ENCODE data around the gene ALDH7A1.
A peak's percentile ranks its signal among the peaks of the same experiment; 100 is the strongest.
"Not testable (repeated sequence)": the region's sequence is repeated elsewhere in the genome, so short reads cannot be mapped to it uniquely, and the experiment has no call there.

Gene ALDH7A1

DNA sequence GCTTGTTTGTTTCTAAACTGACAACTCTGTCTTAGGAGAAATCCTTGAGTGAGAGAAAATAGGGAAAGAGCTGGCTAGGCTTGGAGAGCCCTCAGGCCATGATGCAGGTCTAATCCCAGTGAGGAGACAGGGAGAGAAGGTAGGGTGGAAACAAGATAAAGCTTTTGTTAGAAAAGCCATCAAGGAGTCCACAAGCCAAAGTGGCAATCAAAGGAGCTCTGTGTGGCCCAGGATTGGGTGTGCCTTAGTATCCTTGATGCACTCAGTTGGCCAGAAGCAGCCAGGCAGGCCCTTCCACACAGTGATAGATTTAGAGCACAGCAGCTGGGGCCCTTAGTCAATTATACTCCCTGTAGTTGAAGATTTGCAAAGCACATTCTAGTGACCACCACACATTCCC is 73.9 kb downstream of the ALDH7A1 start:
- Histone ChIP-seq H3K9me3 (ENCODE audit: severe bottlenecking) (peaks cover 2% of the 10 kb centered on the region), H3K4me3 (ENCODE audit: severe bottlenecking) (no peak overlapping the region), H3K36me3 (ENCODE audit: low read depth) (no peaks in the 10 kb centered on the region), H3K4me1 (ENCODE audit: insufficient read depth, poor library complexity, severe bottlenecking) (peaks cover 35% of the 10 kb centered on the region), H3K27me3 (ENCODE audit: insufficient read depth, poor library complexity, severe bottlenecking) (no peaks in the 10 kb centered on the region), H3K27ac (ENCODE audit: poor library complexity, severe bottlenecking) (no peak overlapping the region)
- DNase-seq (ENCODE audit: low spot score) (no peak), ATAC-seq (ENCODE audit: low read depth) (no peak)
- TF ChIP-seq, protein P1, sequence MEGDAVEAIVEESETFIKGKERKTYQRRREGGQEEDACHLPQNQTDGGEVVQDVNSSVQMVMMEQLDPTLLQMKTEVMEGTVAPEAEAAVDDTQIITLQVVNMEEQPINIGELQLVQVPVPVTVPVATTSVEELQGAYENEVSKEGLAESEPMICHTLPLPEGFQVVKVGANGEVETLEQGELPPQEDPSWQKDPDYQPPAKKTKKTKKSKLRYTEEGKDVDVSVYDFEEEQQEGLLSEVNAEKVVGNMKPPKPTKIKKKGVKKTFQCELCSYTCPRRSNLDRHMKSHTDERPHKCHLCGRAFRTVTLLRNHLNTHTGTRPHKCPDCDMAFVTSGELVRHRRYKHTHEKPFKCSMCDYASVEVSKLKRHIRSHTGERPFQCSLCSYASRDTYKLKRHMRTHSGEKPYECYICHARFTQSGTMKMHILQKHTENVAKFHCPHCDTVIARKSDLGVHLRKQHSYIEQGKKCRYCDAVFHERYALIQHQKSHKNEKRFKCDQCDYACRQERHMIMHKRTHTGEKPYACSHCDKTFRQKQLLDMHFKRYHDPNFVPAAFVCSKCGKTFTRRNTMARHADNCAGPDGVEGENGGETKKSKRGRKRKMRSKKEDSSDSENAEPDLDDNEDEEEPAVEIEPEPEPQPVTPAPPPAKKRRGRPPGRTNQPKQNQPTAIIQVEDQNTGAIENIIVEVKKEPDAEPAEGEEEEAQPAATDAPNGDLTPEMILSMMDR (IDR thresholded peaks at IDR 0.05; ENCODE audit: poor library complexity, severe bottlenecking): no peak

DNA sequence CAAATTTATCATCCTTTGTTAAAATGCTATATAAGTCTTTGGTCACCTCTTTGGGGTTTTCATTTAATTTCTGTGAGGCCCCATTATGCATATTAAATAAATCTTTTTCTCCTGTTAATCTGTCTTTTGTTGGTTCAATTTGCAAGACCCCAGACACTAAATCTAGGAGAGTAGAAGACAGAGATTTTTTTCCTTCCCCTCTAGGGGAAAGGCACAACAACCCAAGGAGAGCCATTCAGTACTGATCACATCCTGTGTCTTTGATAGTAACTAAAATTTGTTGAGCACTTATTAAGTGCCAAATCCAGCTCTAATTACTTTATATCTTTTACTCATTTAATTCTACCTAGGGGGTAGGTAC is 74.4 kb downstream of the ALDH7A1 start:
- Histone ChIP-seq H3K4me1 (ENCODE audit: insufficient read depth, poor library complexity, severe bottlenecking) (peaks cover 41% of the 10 kb centered on the region), H3K9me3 (ENCODE audit: severe bottlenecking) (no peaks in the 10 kb centered on the region), H3K27me3 (ENCODE audit: insufficient read depth, poor library complexity, severe bottlenecking) (no peaks in the 10 kb centered on the region), H3K36me3 (ENCODE audit: low read depth) (no peaks in the 10 kb centered on the region), H3K4me3 (ENCODE audit: severe bottlenecking) (no peak overlapping the region), H3K27ac (ENCODE audit: poor library complexity, severe bottlenecking) (no peak overlapping the region)
- ATAC-seq (ENCODE audit: low read depth): no peak
- TF ChIP-seq, protein P1 (IDR thresholded peaks at IDR 0.05; ENCODE audit: poor library complexity, severe bottlenecking): no peak
- DNase-seq (ENCODE audit: low spot score): no peak

DNA sequence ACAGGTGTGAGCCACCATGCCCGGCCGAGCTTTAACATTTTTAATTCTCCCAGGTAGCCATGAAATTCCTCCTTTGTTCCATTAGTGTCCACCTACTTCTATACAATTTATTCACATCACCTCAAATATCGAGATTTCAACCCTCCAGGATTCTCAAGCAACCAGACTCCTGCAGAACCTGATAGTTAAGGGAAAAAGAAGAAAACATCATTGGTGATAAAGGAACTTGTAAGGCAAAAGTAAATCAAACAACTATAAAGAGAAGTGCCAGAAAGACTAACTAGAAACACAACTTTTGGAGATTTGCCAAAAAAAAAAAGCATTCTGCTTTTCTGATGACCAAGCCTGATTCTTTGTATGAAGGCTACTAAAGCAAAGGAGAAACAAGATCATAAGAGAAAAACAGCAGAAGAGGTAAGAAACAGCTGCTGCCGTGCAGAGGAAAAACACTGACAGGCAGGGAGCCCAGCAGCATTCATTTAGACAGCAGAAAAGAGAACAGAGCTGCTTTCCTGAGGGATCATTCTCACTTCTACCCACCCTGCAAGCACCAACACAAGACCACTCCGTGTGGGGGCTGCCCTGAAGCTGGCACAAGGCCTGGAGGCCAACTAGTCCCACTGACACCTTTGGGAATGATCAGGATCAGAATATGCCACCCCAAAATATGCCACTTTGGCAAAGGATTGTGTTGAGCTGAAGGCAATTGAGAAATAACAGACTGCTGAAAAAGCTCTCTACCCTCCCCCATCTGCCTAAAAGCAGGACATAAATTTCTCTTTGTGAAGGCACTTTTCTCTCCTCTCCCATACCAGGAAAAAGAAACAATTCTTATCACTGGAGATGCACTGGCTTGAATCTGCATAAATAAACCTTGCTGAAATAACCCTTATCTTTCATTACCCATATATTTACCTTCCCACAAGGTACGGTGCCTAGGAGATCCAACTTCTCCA is 75.1 kb downstream of the ALDH7A1 start:
- Histone ChIP-seq H3K4me1 (ENCODE audit: insufficient read depth, poor library complexity, severe bottlenecking) (peaks cover 41% of the 10 kb centered on the region), H3K27ac (ENCODE audit: poor library complexity, severe bottlenecking) (no peak overlapping the region), H3K4me3 (ENCODE audit: severe bottlenecking) (no peak overlapping the region), H3K9me3 (ENCODE audit: severe bottlenecking) (no peaks in the 10 kb centered on the region), H3K36me3 (ENCODE audit: low read depth) (no peaks in the 10 kb centered on the region), H3K27me3 (ENCODE audit: insufficient read depth, poor library complexity, severe bottlenecking) (no peaks in the 10 kb centered on the region)
- DNase-seq (ENCODE audit: low spot score) (no peak), ATAC-seq (ENCODE audit: low read depth) (no peak)
- TF ChIP-seq, protein P1 (IDR thresholded peaks at IDR 0.05; ENCODE audit: poor library complexity, severe bottlenecking): no peak

DNA sequence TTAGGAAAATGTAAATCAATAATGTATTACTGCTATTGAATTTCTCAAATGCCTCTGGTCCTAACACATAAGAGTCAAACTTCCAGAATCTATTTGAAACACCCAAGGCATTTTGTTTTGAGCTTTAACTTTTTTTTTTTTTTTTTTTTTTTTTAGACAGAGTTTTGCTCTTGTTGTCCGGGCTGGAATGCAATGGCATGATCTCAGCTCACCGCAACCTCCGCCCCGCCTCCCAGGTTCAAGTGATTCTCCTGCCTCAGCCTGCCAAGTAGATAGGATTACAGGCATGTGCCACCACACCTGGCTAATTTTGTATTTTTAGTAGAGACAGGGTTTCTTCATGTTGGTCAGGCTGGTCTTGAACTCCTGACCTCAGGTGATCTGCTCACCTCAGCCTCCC is 75.8 kb downstream of the ALDH7A1 start:
- H3K27me3 ChIP-seq (ENCODE audit: insufficient read depth, poor library complexity, severe bottlenecking); H3K27ac ChIP-seq (ENCODE audit: poor library complexity, severe bottlenecking); H3K36me3 ChIP-seq (ENCODE audit: low read depth); H3K9me3 ChIP-seq (ENCODE audit: severe bottlenecking); H3K4me3 ChIP-seq (ENCODE audit: severe bottlenecking): not testable (repeated sequence)
- peak; percentile 40; the same call in 2 of the 3 replicates for ATAC-seq (ENCODE audit: low read depth)
- peak; percentile 85 for DNase-seq (ENCODE audit: low spot score)
- peaks cover 41% of the 10 kb centered on the region for H3K4me1 ChIP-seq (ENCODE audit: insufficient read depth, poor library complexity, severe bottlenecking)

DNA sequence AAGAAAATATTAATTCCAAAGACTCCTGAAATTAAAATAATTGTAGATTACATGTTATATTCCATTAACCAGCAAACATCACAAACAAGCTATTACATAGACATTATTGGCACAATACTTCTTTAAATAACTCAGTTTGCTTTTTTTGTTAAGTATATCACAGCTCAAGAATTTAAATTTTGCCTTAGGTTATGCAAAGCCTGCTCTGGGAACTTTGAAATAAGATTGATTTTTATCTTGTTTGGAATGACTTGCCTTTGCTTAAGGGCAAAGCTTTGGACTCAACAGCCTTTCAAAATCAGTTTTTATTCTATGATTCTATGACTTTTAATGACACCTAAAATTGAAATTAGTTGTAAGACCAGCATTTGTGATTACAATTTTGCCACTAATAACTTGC is 78.2 kb downstream of the ALDH7A1 start:
- Histone ChIP-seq H3K27ac (ENCODE audit: poor library complexity, severe bottlenecking) (peak overlapping the region; percentile 30), H3K4me3 (ENCODE audit: severe bottlenecking) (no peak overlapping the region)
- no peak for ATAC-seq (ENCODE audit: low read depth)

More for the DNA sequence above, 78.2 kb downstream of the ALDH7A1 start:
- Histone ChIP-seq H3K9me3 (ENCODE audit: severe bottlenecking) (no peaks in the 10 kb centered on the region), H3K27me3 (ENCODE audit: insufficient read depth, poor library complexity, severe bottlenecking) (no peaks in the 10 kb centered on the region), H3K36me3 (ENCODE audit: low read depth) (no peaks in the 10 kb centered on the region), H3K4me1 (ENCODE audit: insufficient read depth, poor library complexity, severe bottlenecking) (peaks cover 41% of the 10 kb centered on the region)
- DNase-seq (ENCODE audit: low spot score): no peak
- TF ChIP-seq, protein P1 (IDR thresholded peaks at IDR 0.05; ENCODE audit: poor library complexity, severe bottlenecking): no peak

Data from RWPE2 (cell line).